ENCODE data around the gene SEMA3F. TPM values are rescaled to one million over a fixed set of nuclear protein-coding genes. Genes with fewer than 3 reads are reported as not detected.

Gene SEMA3F
- total RNA-seq, 1 donor: 3.5 TPM

GRCh38 chr3:50220109-50220508 lies 65.0 kb downstream of the SEMA3F start:
- DNase-seq (ENCODE audit: low read depth): no peak
- TF ChIP-seq CTCF (IDR thresholded peaks at IDR 0.05; ENCODE audit: insufficient read depth, low read length): no peak
- no peak overlapping the region for H3K4me3 ChIP-seq (ENCODE audit: low read depth, low read length)

- DNase-seq (ENCODE audit: low read depth): no peak
- no peak for TF ChIP-seq CTCF (IDR thresholded peaks at IDR 0.05; ENCODE audit: insufficient read depth, low read length)
- H3K4me3 ChIP-seq (ENCODE audit: low read depth, low read length): no peak overlapping the region
Observed at GRCh38 chr3:50221051-50221410, 65.9 kb downstream of the SEMA3F start.

- DNase-seq (ENCODE audit: low read depth): no peak
- H3K4me3 ChIP-seq (ENCODE audit: low read depth, low read length): no peak overlapping the region
- TF ChIP-seq CTCF (IDR thresholded peaks at IDR 0.05; ENCODE audit: insufficient read depth, low read length): no peak
Observed at GRCh38 chr3:50221411-50222168, 66.5 kb downstream of the SEMA3F start.

GRCh38 chr3:50222169-50222528 lies 67.0 kb downstream of the SEMA3F start:
- no peak for DNase-seq (ENCODE audit: low read depth)
- H3K4me3 ChIP-seq (ENCODE audit: low read depth, low read length): no peak overlapping the region
- TF ChIP-seq CTCF (IDR thresholded peaks at IDR 0.05; ENCODE audit: insufficient read depth, low read length): no peak

GRCh38 chr3:50224639-50225038 lies 69.5 kb downstream of the SEMA3F start:
- no peak for DNase-seq (ENCODE audit: low read depth)
- TF ChIP-seq CTCF (IDR thresholded peaks at IDR 0.05; ENCODE audit: insufficient read depth, low read length): no peak
- H3K4me3 ChIP-seq (ENCODE audit: low read depth, low read length): no peak overlapping the region

- peak overlapping the region; percentile 65 for H3K4me3 ChIP-seq (ENCODE audit: low read depth, low read length)
- TF ChIP-seq CTCF (IDR thresholded peaks at IDR 0.05; ENCODE audit: insufficient read depth, low read length): no peak
- peak; percentile 43 for DNase-seq (ENCODE audit: low read depth)
Observed at GRCh38 chr3:50226888-50227389, 71.8 kb downstream of the SEMA3F start.
